ENCODE results near the gene DMRT1.

DMRT1 gene

DNA sequence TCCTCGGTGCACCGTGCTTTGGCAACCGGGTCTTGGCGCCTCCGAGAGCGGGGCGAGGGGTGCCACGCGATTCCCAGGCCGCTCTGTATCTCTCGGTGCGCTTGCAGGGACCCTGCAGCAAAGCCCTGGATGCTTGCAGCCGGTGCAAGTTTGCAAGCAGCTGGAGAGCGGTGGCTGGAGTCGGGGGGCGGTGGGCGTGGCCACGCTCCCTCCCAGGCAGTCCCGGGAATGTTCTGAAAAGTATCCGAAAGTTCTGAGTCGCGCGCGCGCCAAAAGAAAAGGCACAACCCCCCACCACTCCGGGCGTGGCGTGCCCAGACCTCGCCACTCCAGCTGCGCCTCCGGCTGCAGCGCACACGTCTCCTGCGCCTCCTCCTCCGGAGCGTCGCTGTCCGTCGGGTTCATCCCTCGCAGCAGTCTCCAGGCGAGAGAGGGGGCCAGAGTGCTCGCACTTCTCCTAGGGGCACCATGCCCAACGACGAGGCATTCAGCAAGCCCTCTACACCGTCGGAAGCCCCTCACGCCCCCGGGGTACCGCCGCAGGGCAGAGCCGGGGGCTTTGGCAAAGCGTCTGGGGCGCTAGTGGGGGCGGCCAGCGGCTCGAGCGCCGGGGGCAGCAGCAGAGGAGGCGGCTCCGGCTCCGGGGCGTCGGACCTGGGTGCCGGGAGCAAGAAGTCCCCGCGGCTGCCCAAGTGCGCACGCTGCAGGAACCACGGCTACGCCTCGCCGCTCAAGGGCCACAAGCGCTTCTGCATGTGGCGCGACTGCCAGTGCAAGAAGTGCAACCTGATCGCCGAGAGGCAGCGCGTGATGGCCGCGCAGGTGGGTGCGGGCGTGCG, at the start of gene DMRT1:
Gene DMRT1, plus strand, starts transcription at position 327 of the 839 bp plus-strand sequence. Its CDS starts 142 bp downstream, at position 469.
- DNase-seq: peak; percentile 41 to 46

DNA sequence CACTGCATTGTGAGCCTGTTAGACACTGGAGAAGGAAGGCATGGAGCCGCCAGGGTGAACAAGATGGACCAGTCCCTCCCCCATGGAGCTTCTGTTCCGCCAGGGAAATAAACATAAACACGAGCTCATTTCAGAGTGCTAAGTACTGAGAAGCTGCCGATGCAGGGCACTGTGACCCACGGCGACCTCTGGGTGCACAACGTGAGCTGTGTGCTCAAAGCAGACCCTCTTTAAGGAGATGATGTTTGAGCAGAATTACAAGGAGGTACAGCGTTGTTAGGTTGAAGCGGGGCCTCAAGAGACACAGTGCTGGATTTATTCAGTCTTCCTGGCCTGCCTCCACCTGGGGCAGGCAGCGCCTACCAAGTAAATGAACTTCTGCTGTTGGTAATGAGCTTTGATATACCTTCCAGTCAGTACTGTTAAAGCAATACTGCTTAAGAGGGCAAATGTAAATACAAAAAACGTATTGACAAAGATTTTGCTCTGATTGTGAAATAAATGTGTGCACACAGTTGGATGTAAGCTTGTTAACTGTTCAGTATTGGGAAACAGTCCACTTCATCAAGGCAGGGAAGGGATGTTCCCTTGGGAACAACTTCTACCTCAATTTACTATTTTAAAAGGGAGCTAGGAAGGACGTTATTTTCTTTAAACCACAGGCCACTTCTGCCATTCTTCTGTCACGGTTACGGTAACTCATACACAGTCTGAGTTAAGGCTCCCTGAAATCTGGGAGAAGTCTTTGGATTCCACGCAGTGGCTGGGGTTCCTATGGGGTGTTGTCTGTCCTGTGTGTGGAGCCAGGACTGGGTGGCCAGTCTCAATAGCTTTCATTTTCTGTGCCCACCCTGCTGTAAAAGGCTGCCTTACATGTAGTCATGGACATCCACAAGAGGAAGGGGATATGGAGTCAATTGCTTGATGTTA, 48.9 kb upstream of the DMRT1 start:
- DNase-seq: no peak

DNA sequence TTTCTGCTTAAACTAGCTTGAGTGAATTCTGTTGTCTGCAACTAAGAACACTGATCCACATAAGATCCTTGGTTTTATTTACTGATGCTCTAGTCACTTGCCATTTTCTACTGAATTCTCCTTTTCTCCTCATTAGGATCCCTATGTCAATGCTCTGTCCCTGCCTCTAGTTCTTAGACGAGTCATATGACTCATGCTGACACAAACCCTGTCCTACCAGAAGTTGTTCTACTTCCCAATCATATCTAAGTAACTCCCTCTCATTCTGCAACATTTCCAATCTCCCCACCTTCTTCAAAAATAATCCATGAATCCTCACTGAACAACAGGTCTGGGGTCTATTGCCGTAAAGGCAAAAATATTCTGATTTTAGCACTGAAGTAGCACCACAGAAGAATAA, 47.1 kb upstream of the DMRT1 start:
- DNase-seq: no peak

DNA sequence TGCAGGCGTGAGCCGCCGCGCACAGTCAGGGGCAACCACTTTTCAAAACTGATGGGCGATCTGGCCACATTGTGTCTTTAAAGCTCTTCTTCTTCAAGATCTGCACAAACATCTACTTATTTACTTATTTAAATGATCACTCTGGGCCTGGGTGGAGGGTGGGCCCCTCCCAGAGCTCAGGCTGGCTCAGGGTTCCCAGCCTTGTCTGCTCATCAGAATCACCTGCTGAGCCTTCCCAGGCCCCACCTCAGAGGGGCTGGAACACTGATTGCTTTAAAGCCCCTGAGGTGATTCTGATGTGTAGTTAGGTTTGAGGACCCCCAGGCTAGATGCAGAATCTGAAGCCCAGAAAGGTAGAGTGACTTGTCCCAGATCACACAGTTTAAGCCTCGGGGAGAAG, 45.6 kb upstream of the DMRT1 start:
- no peak for DNase-seq

DNA sequence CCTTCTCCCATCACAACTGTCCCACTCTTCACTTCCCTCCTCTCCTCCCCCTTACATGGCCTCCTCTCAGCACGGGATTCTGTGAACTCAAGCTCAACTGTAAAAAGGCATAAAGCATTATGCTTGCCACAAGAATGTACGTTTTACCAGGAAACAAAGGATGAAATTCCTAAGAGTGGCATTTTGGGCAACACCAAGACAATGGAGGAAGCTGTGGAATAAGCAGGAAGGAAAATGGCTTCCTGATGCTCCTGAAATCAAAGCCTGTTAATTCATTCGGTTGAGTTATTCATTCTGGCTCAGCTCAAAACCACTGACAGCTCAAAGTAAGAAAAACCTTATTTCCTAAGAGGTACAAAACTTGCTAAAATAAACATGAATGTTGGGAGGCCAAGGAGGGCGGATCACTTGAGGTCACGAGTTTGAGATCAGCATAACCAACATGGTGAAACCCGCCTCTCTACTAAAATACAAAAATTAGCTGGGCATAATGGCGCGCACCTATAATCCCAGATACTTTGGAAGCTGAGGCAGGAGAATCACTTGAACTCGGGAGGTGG, 40.8 kb upstream of the DMRT1 start:
- no peak for DNase-seq

DNA sequence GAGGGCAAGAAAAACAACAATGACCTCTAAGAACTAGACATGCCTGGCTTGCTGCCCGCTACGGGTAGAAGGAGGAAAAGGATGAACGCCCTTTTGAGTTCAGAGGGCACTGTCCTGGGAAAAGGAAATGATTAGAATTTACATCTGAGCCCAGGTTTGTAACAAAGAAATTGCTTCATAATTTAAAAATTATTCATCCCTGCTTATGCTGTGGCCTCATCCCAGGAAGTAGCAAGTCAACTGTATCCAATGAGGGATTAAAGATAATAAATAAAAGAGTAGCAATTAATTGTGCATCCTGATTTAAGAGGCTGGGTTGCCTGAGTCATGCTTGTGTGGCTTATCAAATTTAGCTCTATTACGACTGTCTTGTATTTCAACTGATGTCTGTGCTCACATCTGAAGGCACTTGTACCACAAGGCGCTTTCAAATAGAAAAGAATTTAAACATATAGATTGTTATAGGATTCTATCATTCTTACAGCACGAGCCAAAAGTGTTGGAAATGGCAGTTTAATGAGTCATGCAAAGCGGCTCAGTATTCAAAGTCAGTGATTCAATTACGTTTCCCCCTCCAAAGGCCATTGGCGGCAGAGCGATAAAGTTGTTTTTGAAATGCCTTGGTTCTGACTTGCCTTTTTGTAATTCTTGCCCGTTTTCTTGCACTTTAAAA, 40.0 kb upstream of the DMRT1 start:
- no peak for DNase-seq

DNA sequence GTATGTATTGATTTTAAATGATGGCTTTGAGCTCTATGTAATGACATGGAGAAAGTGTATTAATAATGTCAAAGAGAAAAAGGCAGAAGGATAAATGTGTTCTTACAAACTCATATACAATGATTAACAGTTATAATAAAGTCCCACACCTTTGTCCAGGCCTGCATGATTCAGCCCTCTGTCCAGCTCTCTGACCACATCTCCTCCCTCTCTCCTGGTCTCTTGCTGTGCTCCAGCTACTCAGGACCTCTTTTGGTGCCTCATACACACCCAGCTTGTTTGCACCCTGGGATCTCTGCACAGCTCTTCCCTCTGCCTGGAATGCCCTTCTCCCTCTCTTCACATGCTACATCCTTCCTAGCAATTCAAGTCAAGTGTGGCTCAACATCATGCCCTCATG, 37.5 kb upstream of the DMRT1 start:
- DNase-seq: no peak

DNA sequence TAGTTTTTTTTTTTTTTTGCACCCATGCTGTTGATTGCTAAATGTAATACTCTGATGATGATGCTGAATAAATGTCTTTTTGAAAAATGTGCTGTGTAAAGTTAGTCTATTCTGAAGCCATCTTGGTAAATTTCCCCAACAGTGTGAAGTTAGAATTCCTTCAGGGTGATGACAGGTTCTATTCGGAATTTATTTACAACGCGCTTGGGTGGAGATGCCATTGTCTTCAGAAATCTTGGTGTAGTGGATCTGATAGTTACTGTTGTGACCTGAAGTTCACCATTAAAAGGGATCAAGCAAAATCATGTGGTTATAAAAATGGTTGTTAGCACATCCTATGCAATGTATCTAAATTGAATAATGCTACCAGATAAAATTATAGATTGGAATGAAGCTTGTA, 36.3 kb upstream of the DMRT1 start:
- no peak for DNase-seq

DNA sequence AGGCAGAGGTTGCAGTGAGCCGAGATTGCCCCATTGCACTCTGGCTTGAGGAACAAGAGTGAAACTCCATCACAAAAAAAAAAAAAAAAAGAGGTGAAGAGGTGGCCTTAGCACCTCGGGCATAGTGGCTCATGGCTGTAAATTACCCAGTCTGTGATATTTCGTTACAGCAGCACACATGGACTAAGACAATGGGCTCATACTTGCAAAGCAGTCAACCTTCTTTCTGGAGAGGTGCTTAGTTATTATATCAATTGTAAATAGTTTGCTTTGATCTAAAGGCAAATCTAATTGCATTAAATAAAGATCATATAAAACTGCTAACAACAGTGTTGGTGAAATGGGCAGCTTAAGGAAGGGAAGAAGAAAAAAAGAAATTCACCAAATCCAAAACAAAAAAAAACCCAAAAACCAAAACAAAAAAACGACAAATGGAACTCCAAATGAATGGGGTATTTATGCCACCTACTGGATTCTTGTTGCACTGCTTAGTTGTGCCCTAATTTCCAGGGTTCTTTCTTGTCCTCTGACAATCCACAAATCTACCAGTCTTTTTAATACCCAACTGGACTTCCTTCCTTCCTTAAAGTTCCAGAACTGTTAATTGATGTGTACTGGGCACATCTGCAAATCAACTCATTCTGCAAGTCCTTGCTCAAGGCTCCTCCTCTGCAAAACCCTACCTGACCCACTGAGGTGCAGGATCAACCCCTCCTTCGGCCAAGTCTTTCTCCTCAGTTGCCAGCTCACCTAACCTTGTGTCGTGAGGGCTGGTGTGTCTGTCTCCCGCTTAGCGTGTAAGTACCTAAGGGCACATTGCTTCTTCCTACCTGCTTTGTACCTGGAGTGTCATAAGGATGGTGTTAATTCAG, 35.0 kb upstream of the DMRT1 start:
- DNase-seq: peak; percentile 26

DNA sequence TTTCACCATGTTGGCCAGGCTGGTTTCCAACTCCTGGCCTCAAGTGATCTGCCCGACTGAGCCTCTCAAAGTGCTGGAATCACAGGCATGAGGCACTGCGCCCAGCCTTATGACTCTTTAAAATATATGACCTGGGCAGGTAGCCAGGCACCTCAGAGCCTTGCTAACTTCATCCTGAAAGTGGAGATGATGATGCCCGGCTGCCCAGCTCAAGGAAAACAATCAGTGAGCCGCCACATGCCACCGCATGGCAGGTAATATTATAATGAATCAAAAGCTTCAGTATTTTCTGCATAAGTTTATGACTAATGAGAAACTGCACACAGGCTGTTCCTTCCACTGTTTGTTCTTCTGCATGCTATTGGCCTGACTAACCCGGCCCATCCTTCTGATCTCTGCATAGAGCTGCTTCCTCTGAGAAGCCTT, 30.4 kb upstream of the DMRT1 start:
- no peak for DNase-seq

DNA sequence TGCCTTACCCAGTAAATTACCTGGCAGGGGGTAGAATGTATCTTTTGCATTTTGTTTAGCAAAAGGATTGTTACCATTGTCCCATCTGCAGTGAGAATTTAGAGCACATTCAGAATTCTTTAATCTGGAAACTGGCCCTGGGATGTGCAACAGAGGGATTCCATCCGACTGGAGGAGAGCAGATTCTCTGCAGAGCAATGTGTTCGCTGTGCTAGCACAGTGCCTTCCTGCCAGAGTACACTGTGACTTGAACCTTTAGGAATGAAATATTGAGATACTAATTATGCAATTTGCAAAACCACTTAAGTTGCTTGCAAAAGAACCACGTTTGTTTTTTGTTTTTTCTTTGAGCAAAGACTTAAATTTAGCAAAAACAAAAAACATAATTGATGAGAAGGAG, 22.5 kb upstream of the DMRT1 start:
- DNase-seq: no peak

DNA sequence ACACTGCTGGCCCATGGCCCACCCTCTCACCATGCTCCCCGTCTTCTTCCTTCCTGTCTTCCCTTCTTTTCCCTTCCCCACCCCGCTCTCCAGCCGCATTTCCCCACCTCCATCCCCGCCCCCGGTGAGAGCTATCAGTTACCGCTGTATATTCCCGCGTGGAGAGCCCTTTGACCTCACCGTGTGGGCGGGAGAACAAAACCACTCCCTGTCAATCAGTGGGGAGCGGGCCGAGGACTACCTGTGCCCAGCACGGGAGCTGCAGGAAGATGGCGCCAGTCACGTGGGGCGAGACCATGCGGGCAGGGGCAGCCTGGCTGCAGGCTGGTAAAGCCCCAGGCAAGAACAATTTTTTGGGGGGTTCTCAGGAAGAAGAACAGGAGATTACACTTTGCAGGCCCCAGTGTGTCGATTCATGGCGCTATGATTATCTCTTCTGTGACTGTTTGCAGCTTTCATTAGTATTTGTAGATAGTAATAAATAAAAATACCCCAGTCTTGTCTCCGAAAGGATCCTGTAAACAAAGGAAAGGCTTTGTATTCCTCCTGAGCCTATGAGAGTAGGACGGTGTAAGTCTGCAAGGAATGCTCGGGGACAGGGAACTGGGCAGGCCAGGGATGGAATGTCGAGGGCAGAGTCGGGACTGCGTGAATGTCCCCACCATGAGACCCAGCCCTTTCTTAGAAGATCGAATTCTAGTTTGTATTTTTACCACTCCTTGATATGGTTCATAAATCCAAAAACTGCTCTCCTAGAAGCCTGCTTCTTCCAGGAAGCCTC, 14.8 kb upstream of the DMRT1 start:
- no peak for DNase-seq

DNA sequence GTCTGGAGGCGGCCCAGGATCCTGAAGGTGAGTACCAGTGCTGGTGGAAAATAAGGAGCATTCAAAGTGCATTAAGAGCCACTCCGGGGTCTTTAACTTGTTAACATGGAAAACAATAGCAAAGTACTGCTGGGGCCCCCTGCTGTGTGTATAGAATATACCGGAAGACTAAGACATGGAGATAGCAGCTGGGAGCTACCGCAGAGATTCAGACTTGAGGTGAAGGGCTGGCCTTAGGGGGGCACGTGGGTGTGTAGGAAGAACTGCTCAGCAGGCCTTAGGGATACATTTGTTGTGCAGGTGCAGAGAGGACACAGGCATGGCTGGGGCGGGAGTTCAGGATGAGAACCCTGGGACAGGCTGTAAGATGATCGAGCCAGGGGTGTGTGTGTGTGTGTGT, 1.2 kb upstream of the DMRT1 start:
- DNase-seq: no peak

DNA sequence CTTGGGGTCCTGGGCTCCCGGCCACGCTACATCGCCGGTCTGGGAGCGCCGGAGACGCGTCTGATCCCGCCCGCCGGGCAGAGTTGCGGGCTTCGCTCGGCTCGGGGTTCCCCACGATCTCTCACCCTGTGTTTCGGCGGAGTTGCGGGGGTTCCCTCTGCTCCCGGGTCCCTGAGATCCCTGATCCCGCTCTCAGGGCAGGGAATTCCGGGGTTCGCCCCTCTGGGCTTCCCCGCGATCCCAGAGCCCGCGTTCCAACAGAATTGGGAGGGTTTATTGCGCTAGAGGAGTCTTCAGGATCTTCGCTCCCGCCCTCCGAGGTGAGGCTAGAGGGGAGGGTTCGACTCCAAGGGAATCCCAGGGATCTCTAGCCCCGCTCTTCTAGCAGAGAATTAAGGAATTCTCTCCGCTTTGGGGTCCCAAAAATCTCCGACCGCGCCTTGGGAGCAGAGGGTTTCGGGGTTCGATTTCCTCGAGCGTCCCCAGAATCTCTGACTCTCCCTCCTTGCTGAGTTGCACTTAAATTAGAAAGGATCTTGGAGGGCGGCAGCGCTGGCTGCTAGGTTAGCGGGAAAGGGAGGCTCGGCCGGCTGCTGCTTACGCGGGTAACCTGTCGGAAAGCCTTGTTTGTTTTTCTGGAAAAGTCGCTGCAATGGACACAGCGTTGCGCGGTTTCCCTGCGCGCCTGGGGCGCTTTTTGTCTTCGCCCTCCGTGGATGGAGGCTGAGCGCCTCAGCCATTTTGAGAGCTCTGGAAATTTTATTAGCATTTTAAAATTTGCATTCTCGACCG, 1.3 kb downstream of the DMRT1 start:
- no peak for DNase-seq

DNA sequence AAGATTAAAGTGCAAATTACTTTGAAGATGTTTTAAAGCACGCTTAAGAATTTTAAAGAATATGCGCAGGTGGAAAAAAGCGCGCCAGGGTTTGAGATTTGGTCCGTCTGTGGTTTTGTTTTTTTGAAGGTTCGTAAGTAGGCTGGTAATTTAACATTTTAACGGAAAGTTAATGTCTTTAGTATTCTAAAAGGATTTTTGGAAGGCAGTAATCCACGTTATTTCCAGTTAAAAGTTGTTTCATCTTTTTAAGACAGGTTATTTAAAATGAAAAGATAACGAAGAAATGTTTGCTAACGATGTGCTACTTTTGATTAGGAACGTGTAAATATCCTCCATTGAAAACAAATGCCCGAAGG, 1.9 kb downstream of the DMRT1 start:
- no peak for DNase-seq

DNA sequence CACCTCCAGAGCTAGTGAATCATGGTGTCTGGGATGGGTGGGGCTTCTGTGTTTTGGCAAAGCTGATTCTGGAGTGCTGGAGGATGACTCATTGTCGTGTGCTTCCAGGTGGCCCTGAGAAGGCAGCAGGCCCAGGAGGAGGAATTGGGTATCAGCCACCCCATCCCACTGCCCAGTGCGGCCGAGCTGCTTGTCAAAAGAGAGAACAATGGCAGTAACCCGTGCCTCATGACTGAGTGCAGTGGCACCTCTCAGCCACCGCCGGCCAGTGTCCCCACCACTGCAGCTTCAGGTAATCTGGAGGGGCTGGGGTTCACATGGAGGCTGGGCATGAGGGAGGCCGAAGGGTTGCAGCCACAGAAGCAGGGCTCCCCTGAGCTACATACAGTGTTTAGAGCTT, 5.4 kb downstream of the DMRT1 start:
- DNase-seq: no peak

DNA sequence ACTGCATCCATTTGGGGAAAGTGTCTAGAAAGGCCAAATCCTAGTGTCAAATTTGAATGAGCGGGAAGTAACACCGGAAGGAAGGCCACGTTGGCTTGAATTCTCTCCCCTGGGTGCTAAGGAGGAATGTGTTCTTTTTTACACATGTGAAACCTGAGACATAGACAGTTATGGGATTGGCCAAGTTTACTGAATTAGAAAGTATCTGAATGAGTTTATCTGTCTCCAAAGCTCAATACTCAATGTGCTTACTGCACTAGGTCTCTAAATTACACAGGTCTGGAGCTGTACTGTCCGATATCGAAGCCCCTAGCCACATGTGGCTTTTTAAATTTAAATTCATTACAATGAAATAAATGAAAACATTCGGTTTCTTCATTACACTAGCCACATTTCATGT, 6.0 kb downstream of the DMRT1 start:
- DNase-seq: no peak

DNA sequence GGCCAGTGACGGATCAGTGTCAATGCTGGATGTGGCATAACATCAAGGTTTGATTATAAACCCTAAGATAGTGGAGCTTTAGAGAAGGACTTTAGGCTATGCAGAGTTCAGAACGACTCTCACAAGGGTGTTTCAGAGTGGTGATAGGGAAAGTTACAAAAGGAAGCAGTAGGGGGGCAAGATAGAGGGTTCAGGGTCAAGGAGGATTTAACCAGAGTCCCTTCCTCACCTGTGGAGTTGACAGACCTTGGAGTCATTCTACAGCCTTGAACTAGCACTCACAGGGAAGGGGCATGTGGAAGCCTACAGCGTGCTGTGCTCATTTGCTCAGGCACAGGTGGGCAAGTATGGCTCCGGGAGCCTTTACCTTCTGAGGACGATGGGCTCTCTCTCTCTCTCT, 7.9 kb downstream of the DMRT1 start:
- no peak for DNase-seq

DNA sequence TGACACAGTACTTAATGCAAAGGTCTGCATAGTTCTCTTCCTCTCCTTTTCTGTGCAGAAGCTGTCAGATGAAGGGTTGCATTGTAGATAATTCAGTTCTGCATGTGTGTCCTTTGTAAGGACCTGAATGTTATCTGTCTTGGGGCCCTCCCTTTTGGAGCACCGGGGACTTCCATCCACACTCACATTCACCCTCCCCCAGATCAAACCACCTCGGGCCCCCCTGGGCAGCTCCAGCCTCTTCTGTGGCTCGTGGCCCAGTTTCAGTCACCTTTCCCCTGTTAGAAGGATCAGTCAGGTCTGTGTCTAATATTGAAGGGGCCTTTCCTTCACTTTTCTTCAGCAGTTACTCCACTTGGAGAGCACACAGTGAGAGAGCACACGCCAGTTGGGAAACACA, 11.0 kb downstream of the DMRT1 start:
- DNase-seq: no peak

DNA sequence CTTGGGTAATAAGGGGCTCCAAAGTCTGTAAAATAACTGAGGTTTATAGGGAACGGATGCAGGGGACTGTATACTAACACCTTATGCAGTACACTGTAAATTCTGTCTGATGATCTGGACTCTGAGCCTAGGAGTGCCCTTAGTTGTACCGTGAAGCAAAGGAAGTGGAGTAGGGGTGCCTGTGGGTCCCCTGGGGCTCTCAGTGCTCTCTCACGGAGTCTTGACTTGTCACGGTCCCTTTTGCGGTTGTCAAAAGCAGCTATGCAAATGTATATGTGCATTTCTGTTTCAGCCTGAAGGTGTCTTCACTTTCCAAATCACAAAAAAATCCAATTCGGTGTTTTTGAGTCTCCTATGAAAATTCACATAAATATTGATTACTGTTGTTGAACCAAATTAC, 17.8 kb downstream of the DMRT1 start:
- no peak for DNase-seq
